Right lobe of liver (tissue), 4 donors: ENCODE measurements around the gene CAMTA1.

ENCODE experiments used
- CTCF ChIP-seq, 4 donors: fragments of 200-600 bp in 3 of 4; fragments of 450-650 bp in 1 of 4; IDR thresholded peaks; one replicate each; pipeline versions ENCODE4 v1.5.1 to v1.8.0; 2016 to 2022; ENCODE audit warnings: antibody characterized with exemption in 4 of 4, mild to moderate bottlenecking in 2 of 4
- POLR2A ChIP-seq: fragments of 450-650 bp; IDR thresholded peaks from one replicate; pipeline ENCODE4 v1.6.1; 2017; ENCODE audit warnings: antibody characterized with exemption, mild to moderate bottlenecking
- donor health status: DM: no; HTN: no; CAD: no.
- donor health status: DM: no; HTN: no; CAD: no.
- donor health status: DM: no; HTN: yes; CAD: no.

- TF ChIP-seq CTCF (IDR thresholded peaks at IDR 0.05) (no peak), POLR2A (no peak)
Measured at GRCh38 chr1:7294636-7295035, 509.4 kb downstream of the CAMTA1 start.
